ENCODE results near the gene ACTR2. TPM values are rescaled to one million over a fixed set of nuclear protein-coding genes. Genes with fewer than 3 reads are reported as not detected.

Gene ACTR2
- total and polyA plus RNA-seq, 2 of the 13 experiments (the other 11 are each of a cell fraction or from before 2014, with no cell fraction given), result 51.2 to 100 TPM

DNA sequence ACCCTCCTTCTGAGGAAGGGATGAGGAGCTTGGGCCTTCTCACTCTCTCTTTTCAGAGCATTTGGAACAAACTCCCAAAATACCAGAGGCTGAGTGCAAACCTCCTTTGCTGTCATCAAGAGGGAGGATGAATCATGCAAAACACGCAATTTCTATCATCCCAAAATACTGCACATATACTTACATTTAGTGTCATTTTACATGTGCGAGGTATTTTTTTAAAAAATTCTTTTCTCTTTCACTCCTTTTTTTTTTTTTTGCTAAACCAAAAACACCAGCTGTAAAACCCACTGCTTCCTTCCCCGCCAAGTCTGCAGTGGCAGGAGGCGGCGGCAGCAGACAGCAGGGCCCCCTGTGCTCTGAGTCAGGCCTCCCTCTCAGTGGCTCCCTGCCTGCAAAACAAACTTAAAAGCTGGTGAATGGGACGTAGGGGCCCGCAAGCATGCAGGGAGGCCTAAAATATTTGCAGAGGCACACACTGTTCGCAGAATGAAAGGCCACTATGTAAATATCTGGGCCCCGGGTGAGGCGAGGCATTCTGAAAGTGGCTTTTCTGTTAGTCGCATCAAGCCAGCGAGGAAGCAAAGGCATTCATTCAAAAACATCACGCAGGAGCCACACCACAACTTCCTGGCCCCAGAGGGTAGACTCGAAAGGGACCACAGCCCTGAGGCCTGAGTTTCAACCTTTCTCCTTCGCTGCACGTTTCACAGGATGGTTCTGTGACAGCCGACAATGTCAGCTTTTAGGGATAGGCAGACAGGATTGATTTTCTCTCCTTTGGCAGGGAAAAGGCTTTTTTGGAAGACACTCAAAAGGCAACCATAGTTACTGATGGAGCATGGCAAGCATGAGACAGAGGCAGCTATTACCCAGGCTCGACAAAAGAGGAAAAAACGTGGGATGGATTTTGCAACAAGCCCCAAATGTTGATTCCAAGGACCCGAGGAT lies 73.4 kb downstream of the ACTR2 start (continued):
- TF ChIP-seq, protein P1, sequence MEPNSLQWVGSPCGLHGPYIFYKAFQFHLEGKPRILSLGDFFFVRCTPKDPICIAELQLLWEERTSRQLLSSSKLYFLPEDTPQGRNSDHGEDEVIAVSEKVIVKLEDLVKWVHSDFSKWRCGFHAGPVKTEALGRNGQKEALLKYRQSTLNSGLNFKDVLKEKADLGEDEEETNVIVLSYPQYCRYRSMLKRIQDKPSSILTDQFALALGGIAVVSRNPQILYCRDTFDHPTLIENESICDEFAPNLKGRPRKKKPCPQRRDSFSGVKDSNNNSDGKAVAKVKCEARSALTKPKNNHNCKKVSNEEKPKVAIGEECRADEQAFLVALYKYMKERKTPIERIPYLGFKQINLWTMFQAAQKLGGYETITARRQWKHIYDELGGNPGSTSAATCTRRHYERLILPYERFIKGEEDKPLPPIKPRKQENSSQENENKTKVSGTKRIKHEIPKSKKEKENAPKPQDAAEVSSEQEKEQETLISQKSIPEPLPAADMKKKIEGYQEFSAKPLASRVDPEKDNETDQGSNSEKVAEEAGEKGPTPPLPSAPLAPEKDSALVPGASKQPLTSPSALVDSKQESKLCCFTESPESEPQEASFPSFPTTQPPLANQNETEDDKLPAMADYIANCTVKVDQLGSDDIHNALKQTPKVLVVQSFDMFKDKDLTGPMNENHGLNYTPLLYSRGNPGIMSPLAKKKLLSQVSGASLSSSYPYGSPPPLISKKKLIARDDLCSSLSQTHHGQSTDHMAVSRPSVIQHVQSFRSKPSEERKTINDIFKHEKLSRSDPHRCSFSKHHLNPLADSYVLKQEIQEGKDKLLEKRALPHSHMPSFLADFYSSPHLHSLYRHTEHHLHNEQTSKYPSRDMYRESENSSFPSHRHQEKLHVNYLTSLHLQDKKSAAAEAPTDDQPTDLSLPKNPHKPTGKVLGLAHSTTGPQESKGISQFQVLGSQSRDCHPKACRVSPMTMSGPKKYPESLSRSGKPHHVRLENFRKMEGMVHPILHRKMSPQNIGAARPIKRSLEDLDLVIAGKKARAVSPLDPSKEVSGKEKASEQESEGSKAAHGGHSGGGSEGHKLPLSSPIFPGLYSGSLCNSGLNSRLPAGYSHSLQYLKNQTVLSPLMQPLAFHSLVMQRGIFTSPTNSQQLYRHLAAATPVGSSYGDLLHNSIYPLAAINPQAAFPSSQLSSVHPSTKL (CRISPR knock-in tag; IDR thresholded peaks at IDR 0.05), result peak; percentile 95
- TF ChIP-seq KDM5A (IDR thresholded peaks at IDR 0.05; ENCODE audit: borderline replicate concordance, low read length), result no peak
- TF ChIP-seq POGZ (CRISPR knock-in tag; IDR thresholded peaks at IDR 0.05), result peak; percentile 64; the same call in 1 of the 2 replicates
- peak; percentile 54; the same call in 1 of the 2 replicates for TF ChIP-seq MIER2 (CRISPR knock-in tag; IDR thresholded peaks at IDR 0.05)
- TF ChIP-seq PAF1 (CRISPR knock-in tag; IDR thresholded peaks at IDR 0.05), result 0 out of 2 replicates have a peak, but pooled peaks have one; percentile 44
- no peak for TF ChIP-seq SMARCE1 (IDR thresholded peaks at IDR 0.05; ENCODE audit: borderline replicate concordance)
- TF ChIP-seq NRL (CRISPR knock-in tag; IDR thresholded peaks at IDR 0.05; ENCODE audit: borderline replicate concordance), result peak; percentile 53; the same call in 1 of the 2 replicates
- peak; percentile 69; the same call in 1 of the 2 replicates for TF ChIP-seq SP5 (CRISPR knock-in tag; IDR thresholded peaks at IDR 0.05; ENCODE audit: borderline replicate concordance, low read depth)
- TF ChIP-seq, protein P2, sequence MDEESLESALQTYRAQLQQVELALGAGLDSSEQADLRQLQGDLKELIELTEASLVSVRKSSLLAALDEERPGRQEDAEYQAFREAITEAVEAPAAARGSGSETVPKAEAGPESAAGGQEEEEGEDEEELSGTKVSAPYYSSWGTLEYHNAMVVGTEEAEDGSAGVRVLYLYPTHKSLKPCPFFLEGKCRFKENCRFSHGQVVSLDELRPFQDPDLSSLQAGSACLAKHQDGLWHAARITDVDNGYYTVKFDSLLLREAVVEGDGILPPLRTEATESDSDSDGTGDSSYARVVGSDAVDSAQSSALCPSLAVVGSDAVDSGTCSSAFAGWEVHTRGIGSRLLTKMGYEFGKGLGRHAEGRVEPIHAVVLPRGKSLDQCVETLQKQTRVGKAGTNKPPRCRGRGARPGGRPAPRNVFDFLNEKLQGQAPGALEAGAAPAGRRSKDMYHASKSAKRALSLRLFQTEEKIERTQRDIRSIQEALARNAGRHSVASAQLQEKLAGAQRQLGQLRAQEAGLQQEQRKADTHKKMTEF (CRISPR knock-in tag; IDR thresholded peaks at IDR 0.05), result peak; percentile 71
- TF ChIP-seq SIX4 (CRISPR knock-in tag; IDR thresholded peaks at IDR 0.05), result no peak
- peak; percentile 93 for TF ChIP-seq ZNF317 (CRISPR knock-in tag; IDR thresholded peaks at IDR 0.05)
- TF ChIP-seq ZFP36L2 (CRISPR knock-in tag; IDR thresholded peaks at IDR 0.05), result 0 out of 2 replicates have a peak, but pooled peaks have one; percentile 35
- TF ChIP-seq GATAD1 (CRISPR knock-in tag; IDR thresholded peaks at IDR 0.05), result no peak; the same call in 1 of the 2 replicates
- TF ChIP-seq, protein P3, sequence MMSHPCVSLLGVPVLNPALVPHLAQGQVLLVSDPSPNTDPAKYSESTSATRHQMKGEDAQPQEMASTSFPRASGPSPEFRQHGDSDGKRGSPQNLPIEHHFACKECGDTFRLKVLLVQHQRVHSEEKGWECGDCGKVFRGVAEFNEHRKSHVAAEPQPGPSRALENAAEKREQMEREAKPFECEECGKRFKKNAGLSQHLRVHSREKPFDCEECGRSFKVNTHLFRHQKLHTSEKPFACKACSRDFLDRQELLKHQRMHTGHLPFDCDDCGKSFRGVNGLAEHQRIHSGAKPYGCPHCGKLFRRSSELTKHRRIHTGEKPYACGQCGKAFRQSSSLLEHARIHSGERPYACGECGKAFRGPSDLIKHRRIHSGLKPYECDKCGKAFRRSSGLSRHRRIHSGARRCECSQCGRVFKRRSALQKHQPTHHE (CRISPR knock-in tag; IDR thresholded peaks at IDR 0.05; ENCODE audit: borderline replicate concordance), result peak; percentile 85; the same call in 1 of the 2 replicates
- TF ChIP-seq, protein P4, sequence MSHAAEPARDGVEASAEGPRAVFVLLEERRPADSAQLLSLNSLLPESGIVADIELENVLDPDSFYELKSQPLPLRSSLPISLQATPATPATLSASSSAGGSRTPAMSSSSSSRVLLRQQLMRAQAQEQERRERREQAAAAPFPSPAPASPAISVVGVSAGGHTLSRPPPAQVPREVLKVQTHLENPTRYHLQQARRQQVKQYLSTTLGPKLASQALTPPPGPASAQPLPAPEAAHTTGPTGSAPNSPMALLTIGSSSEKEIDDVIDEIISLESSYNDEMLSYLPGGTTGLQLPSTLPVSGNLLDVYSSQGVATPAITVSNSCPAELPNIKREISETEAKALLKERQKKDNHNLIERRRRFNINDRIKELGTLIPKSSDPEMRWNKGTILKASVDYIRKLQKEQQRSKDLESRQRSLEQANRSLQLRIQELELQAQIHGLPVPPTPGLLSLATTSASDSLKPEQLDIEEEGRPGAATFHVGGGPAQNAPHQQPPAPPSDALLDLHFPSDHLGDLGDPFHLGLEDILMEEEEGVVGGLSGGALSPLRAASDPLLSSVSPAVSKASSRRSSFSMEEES (CRISPR knock-in tag; IDR thresholded peaks at IDR 0.05), result peak; percentile 69
- TF ChIP-seq ZNF367 (CRISPR knock-in tag; IDR thresholded peaks at IDR 0.05; ENCODE audit: borderline replicate concordance), result no peak
- TF ChIP-seq ZSCAN29 (CRISPR knock-in tag; conservative IDR thresholded peaks at IDR 0.05), result peak; percentile 79; the same call in 1 of the 2 replicates
- TF ChIP-seq CBX5 (CRISPR knock-in tag; IDR thresholded peaks at IDR 0.05; ENCODE audit: borderline replicate concordance), result peak; percentile 84; the same call in 1 of the 2 replicates
- peak; percentile 43; the same call in 1 of the 2 replicates for TF ChIP-seq NFKB2 (CRISPR knock-in tag; IDR thresholded peaks at IDR 0.05; ENCODE audit: borderline replicate concordance)
- peak; percentile 78 for TF ChIP-seq ZSCAN31 (CRISPR knock-in tag; IDR thresholded peaks at IDR 0.05; ENCODE audit: low read depth)
- TF ChIP-seq FOXK2 (IDR thresholded peaks at IDR 0.05), result no peak
- TF ChIP-seq RNF2 (conservative IDR thresholded peaks at IDR 0.05; ENCODE audit: low read depth), result 0 out of 2 replicates have a peak, but pooled peaks have one; percentile 34

All from HepG2 (cell line).